GM21447 (cell line): ENCODE data around the gene SDCBP2.

Source experiments
- ATAC-seq: cut with Tn5 transposase; IDR thresholded peaks from one replicate; pipeline ENCODE4 v1.9.1; 2021; ENCODE audit not compliant: unreplicated experiment

The SDCBP2 gene

GRCh38 chr20:1331801-1332453 lies 3.0 kb upstream of the SDCBP2 start:
- no peak for ATAC-seq

- no peak for ATAC-seq
These were observed 2.2 kb upstream of the SDCBP2 start for GRCh38 chr20:1331101-1331500.

GRCh38 chr20:1330075-1330830 lies 1.3 kb upstream of the SDCBP2 start:
- peak; percentile 44 for ATAC-seq

- no peak for ATAC-seq
These were observed 886 bp downstream of the SDCBP2 start for GRCh38 chr20:1327827-1328679.

GRCh38 chr20:1327241-1327653 lies 1.7 kb downstream of the SDCBP2 start:
- ATAC-seq: no peak

GRCh38 chr20:1326031-1326930 lies 2.7 kb downstream of the SDCBP2 start:
- ATAC-seq: no peak

- peak; percentile 81 for ATAC-seq
These were observed 3.5 kb downstream of the SDCBP2 start for GRCh38 chr20:1325173-1326030.

- no peak for ATAC-seq
These were observed 4.3 kb downstream of the SDCBP2 start for GRCh38 chr20:1324598-1325172.

GRCh38 chr20:1323830-1324597 lies 4.9 kb downstream of the SDCBP2 start:
- ATAC-seq: no peak

GRCh38 chr20:1323256-1323655 lies 5.7 kb downstream of the SDCBP2 start:
- no peak for ATAC-seq

GRCh38 chr20:1322511-1323245 lies 6.3 kb downstream of the SDCBP2 start:
- ATAC-seq: no peak

- ATAC-seq: no peak
These were observed 7.3 kb downstream of the SDCBP2 start for GRCh38 chr20:1321654-1321939.

GRCh38 chr20:1320902-1321653 lies 7.9 kb downstream of the SDCBP2 start:
- no peak for ATAC-seq

GRCh38 chr20:1320016-1320415 lies 8.9 kb downstream of the SDCBP2 start:
- no peak for ATAC-seq

GRCh38 chr20:1319462-1319861 lies 9.5 kb downstream of the SDCBP2 start:
- ATAC-seq: no peak

- ATAC-seq: no peak
These were observed 9.9 kb downstream of the SDCBP2 start for GRCh38 chr20:1319051-1319450.

GRCh38 chr20:1317545-1318255 lies 11.2 kb downstream of the SDCBP2 start:
- ATAC-seq: no peak
